Measurements from ENCODE around the gene ROBO2. TPM values are rescaled to one million over a fixed set of nuclear protein-coding genes. Genes with fewer than 3 reads are reported as not detected.

The ROBO2 gene
- polyA plus RNA-seq, 1 of the 3 experiments (the other 2 are of a cell fraction): not detected

- no peak overlapping the region for H2AFZ ChIP-seq (ENCODE audit: low read depth)
- TF ChIP-seq TEAD4 (IDR thresholded peaks at IDR 0.05; ENCODE audit: borderline replicate concordance, insufficient read depth): no peak
- no peak for TF ChIP-seq TAF1 (IDR thresholded peaks at IDR 0.05; ENCODE audit: borderline replicate concordance, low read depth, low read length)
- TF ChIP-seq EP300 (IDR thresholded peaks at IDR 0.05; ENCODE audit: borderline replicate concordance in 1 of 2, low read depth in 1 of 2, low read length in 1 of 2): no peak
- no peak for TF ChIP-seq POLR2AphosphoS5 (IDR thresholded peaks at IDR 0.05; ENCODE audit: low read depth, low read length)
- no peak for TF ChIP-seq YY1 (IDR thresholded peaks at IDR 0.05; ENCODE audit: low read depth)
- no peak for TF ChIP-seq FOSL2 (IDR thresholded peaks at IDR 0.05; ENCODE audit: borderline replicate concordance, low read depth)
- no peak for TF ChIP-seq FOXM1 (IDR thresholded peaks at IDR 0.05; ENCODE audit: low read depth)
- no peak for TF ChIP-seq SIN3A (IDR thresholded peaks at IDR 0.05; ENCODE audit: borderline replicate concordance, low read depth, low read length)
- POLR2A ChIA-PET: no interaction called here
- H3K9me3 ChIP-seq: no peaks in the 10 kb centered on the region
- no peaks in the 10 kb centered on the region for H3K79me2 ChIP-seq (ENCODE audit: insufficient read depth)
- no peaks in the 10 kb centered on the region for H4K20me1 ChIP-seq (ENCODE audit: insufficient read depth)
- no peak overlapping the region for H3K27ac ChIP-seq (ENCODE audit: low read depth in 2 of 2, low read length in 1 of 2)
- H3K27me3 ChIP-seq (ENCODE audit: insufficient read depth): no peaks in the 10 kb centered on the region
- H3F3A ChIP-seq (replicated peaks; ENCODE audit: insufficient read depth): no peaks in the 10 kb centered on the region
- no peaks in the 10 kb centered on the region for H3K9me2 ChIP-seq
- H3K4me3 ChIP-seq (ENCODE audit: low read depth in 2 of 2, low read length in 1 of 2): no peak overlapping the region
- CTCF ChIA-PET: no interaction called here
- 78% methylated on average over 2 of the region's 3 CpGs for WGBS (ENCODE audit: low lambda C conversion rate)
- no peak overlapping the region for H3K9ac ChIP-seq
- H3K36me3 ChIP-seq (replicated peaks in 1 of 2; ENCODE audit: control insufficient read depth in 1 of 2, insufficient read depth in 2 of 2, low read length in 1 of 2): no peaks in the 10 kb centered on the region
- no peak overlapping the region for H3K4me2 ChIP-seq
- no peaks in the 10 kb centered on the region; a peak in 1 of 4 replicates for H3K4me1 ChIP-seq (ENCODE audit: control insufficient read depth in 1 of 2, insufficient read depth in 2 of 2, low read depth in 1 of 2, low read length in 1 of 2)
- no peak for DNase-seq
Observed at GRCh38 chr3:77468626-77469020, 428.7 kb downstream of the ROBO2 start.

DNA sequence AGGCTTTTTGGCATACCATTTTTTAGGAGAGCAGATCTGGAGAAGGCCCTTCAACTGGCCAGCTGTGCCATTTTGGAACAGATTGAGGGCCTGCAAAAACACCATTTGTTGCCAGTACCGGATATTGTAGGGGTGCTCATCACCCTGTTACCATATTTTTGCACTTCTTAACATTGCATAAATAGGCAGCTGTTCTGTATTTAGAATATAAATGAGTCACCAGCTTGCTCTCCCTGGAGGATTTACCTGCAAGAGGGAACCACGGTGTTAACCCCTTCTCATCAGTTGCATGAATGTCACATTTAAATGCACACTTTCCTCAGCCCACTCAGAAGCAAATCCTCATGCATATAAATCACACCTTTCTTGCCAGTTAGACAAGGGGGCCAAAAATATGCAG lies 435.6 kb downstream of the ROBO2 start:
- CTCF ChIA-PET: no interaction called here
- POLR2A ChIA-PET: interaction anchor here (1.1 kb wide), 1 partner anchor 10 kb away, joined by 4 read pairs; no protein-coding TSS in a partner anchor
- WGBS (ENCODE audit: low lambda C conversion rate): 42% methylated on average over 2 of the region's 2 CpGs

More for the DNA sequence above, 435.6 kb downstream of the ROBO2 start:
- no peaks in the 10 kb centered on the region for H3K79me2 ChIP-seq (ENCODE audit: insufficient read depth)
- no peaks in the 10 kb centered on the region for H3K9me3 ChIP-seq
- no peaks in the 10 kb centered on the region for H3K36me3 ChIP-seq (replicated peaks in 1 of 2; ENCODE audit: control insufficient read depth in 1 of 2, insufficient read depth in 2 of 2, low read length in 1 of 2)
- no peak overlapping the region for H3K9ac ChIP-seq
- no peak overlapping the region for H2AFZ ChIP-seq (ENCODE audit: low read depth)
- no peak for TF ChIP-seq FOXJ3 (CRISPR knock-in tag; IDR thresholded peaks at IDR 0.05)
- no peak for TF ChIP-seq FOSL2 (IDR thresholded peaks at IDR 0.05; ENCODE audit: borderline replicate concordance, low read depth)
- TF ChIP-seq, protein P1, sequence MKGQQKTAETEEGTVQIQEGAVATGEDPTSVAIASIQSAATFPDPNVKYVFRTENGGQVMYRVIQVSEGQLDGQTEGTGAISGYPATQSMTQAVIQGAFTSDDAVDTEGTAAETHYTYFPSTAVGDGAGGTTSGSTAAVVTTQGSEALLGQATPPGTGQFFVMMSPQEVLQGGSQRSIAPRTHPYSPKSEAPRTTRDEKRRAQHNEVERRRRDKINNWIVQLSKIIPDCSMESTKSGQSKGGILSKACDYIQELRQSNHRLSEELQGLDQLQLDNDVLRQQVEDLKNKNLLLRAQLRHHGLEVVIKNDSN (IDR thresholded peaks at IDR 0.05; ENCODE audit: borderline replicate concordance, low read depth): no peak
- TF ChIP-seq MXI1 (IDR thresholded peaks at IDR 0.05; ENCODE audit: low read depth, low read length): no peak
- TF ChIP-seq, protein P2, sequence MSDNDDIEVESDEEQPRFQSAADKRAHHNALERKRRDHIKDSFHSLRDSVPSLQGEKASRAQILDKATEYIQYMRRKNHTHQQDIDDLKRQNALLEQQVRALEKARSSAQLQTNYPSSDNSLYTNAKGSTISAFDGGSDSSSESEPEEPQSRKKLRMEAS (IDR thresholded peaks at IDR 0.05; ENCODE audit: low read depth): no peak
- no peak for TF ChIP-seq CTCF (IDR thresholded peaks at IDR 0.05)
- TF ChIP-seq GATA2 (CRISPR knock-in tag; IDR thresholded peaks at IDR 0.05): no peak
- TF ChIP-seq RFX5 (IDR thresholded peaks at IDR 0.05; ENCODE audit: low read length): no peak
- H3K4me1 ChIP-seq (ENCODE audit: control insufficient read depth in 1 of 2, insufficient read depth in 2 of 2, low read depth in 1 of 2, low read length in 1 of 2): no peaks in the 10 kb centered on the region
- no peaks in the 10 kb centered on the region for H3K9me2 ChIP-seq
- no peak overlapping the region for H3K4me2 ChIP-seq
- no peak overlapping the region for H3K4me3 ChIP-seq (ENCODE audit: low read depth in 2 of 2, low read length in 1 of 2)
- H3F3A ChIP-seq (replicated peaks; ENCODE audit: insufficient read depth): no peaks in the 10 kb centered on the region
- H3K27me3 ChIP-seq (ENCODE audit: insufficient read depth): no peaks in the 10 kb centered on the region
- DNase-seq: no peak
- no peaks in the 10 kb centered on the region for H4K20me1 ChIP-seq (ENCODE audit: insufficient read depth)
- no peak overlapping the region for H3K27ac ChIP-seq (ENCODE audit: low read depth in 2 of 2, low read length in 1 of 2)

All from SK-N-SH (cell line).